HepG2 (cell line): ENCODE measurements around the gene ZSCAN21. TPM values are rescaled to one million over a fixed set of nuclear protein-coding genes. Genes with fewer than 3 reads are reported as not detected.

Experiments
- BRD4 ChIP-seq: sonication (generic); formaldehyde crosslinking; IDR thresholded peaks from 2 replicates; pipeline ENCODE4 v1.4.0; 2020; ENCODE audit warnings: missing genetic modification reagents
- GATA4 ChIP-seq: sonication (generic); IDR thresholded peaks from 2 replicates; pipeline ENCODE4 v1.6.1; 2016; ENCODE audit warnings: antibody characterized with exemption, low read depth, borderline replicate concordance
- MAFK ChIP-seq, 2 experiments: IDR thresholded peaks in 1 of 2; conservative IDR thresholded peaks in 1 of 2; 2 replicates each; pipeline ENCODE4 v1.6.1; 2011; ENCODE audit warnings: improper control_type of control experiment in 2 of 2, low read length in 2 of 2
- POLR2A ChIP-seq, 2 experiments: IDR thresholded peaks; 2 replicates each; pipeline ENCODE4 v1.6.1; 2011; ENCODE audit warnings: low read depth in 2 of 2, low read length in 2 of 2, mild to moderate bottlenecking in 1 of 2, moderate library complexity in 1 of 2; ENCODE audit not compliant: insufficient read depth in 1 of 2
- PPARG ChIP-seq: conservative IDR thresholded peaks from 2 replicates; pipeline ENCODE4 v1.6.1; 2016; ENCODE audit warnings: missing biosample characterization, missing genetic modification reagents
- RARA ChIP-seq: IDR thresholded peaks from 2 replicates; pipeline ENCODE4 v1.6.1; 2016; ENCODE audit warnings: missing genetic modification reagents, missing compliant biosample characterization
- REL ChIP-seq: sonication (generic); formaldehyde crosslinking; conservative IDR thresholded peaks from 2 replicates; pipeline ENCODE4 v1.8.0; 2022; ENCODE audit warnings: mild to moderate bottlenecking, missing genetic modification reagents, moderate library complexity
- ZBTB21 ChIP-seq: sonication (generic); formaldehyde crosslinking; IDR thresholded peaks from 2 replicates; pipeline ENCODE4 v1.4.0; 2020; ENCODE audit warnings: missing genetic modification reagents
- ZFP82 ChIP-seq: sonication (generic); formaldehyde crosslinking; IDR thresholded peaks from 2 replicates; pipeline ENCODE4 v1.5.1; 2020; ENCODE audit warnings: mild to moderate bottlenecking, missing genetic modification reagents, borderline replicate concordance
- ZNF30 ChIP-seq: sonication (generic); formaldehyde crosslinking; IDR thresholded peaks from 2 replicates; pipeline ENCODE4 v1.5.0; 2020; ENCODE audit warnings: mild to moderate bottlenecking, missing genetic modification reagents
- ZNF33B ChIP-seq: sonication (generic); formaldehyde crosslinking; IDR thresholded peaks from 2 replicates; pipeline ENCODE4 v1.5.1; 2020; ENCODE audit warnings: mild to moderate bottlenecking, missing genetic modification reagents
- ZNF460 ChIP-seq: sonication (generic); formaldehyde crosslinking; IDR thresholded peaks from 2 replicates; pipeline ENCODE4 v1.5.1; 2020; ENCODE audit warnings: missing genetic modification reagents, mild to moderate bottlenecking, borderline replicate concordance
- ZNF589 ChIP-seq: sonication (generic); formaldehyde crosslinking; conservative IDR thresholded peaks from 2 replicates; pipeline ENCODE4 v1.8.0; 2022; ENCODE audit warnings: mild to moderate bottlenecking, moderate library complexity, missing genetic modification reagents
- ZNF616 ChIP-seq: sonication (generic); formaldehyde crosslinking; IDR thresholded peaks from 2 replicates; pipeline ENCODE4 v1.5.0; 2020; ENCODE audit warnings: low read depth, mild to moderate bottlenecking, missing genetic modification reagents
- ZNF883 ChIP-seq: sonication (generic); formaldehyde crosslinking; IDR thresholded peaks from 2 replicates; pipeline ENCODE4 v1.5.1; 2020; ENCODE audit warnings: mild to moderate bottlenecking, missing genetic modification reagents; ENCODE audit errors: not compliant biosample characterization
- polyA plus RNA-seq, 8 experiments: library from polyadenylated mRNA; depleted of rRNA in 3 of 8; stranded (reverse) in 7 of 8; unstranded in 1 of 8; fragments of >200 nt; fragmentation: Illumina TruSeq in 4 of 8; extraction: Trizol in 4 of 8; gene quantifications; 2 replicates each; pipeline versions ENCODE4 v1.2.1 to v1.2.3, GENCODE V29; 2011 to 2016; ENCODE audit warnings: low read depth in 4 of 8, missing spikeins in 1 of 8, mixed read lengths in 1 of 8; ENCODE audit not compliant: insufficient read depth in 1 of 8
- total RNA-seq, 5 experiments: library from RNA; depleted of rRNA; stranded (reverse); fragments of >200 nt; fragmentation: Illumina TruSeq; extraction: Trizol; gene quantifications; 2 replicates each; pipeline ENCODE4 v1.2.3, GENCODE V29; 2016; ENCODE audit warnings: low read depth in 1 of 5
- TF ChIP-seq, protein P1 (sequence below): sonication (generic); formaldehyde crosslinking; IDR thresholded peaks from 2 replicates; pipeline ENCODE4 v1.5.0; 2020; ENCODE audit warnings: missing genetic modification reagents, mild to moderate bottlenecking, borderline replicate concordance
- TF ChIP-seq, protein P2 (sequence below): sonication (generic); formaldehyde crosslinking; IDR thresholded peaks from 2 replicates; pipeline ENCODE4 v1.4.0; 2020; ENCODE audit warnings: mild to moderate bottlenecking, missing genetic modification reagents
- TF ChIP-seq, protein P3 (sequence below): sonication (generic); formaldehyde crosslinking; IDR thresholded peaks from 2 replicates; pipeline ENCODE4 v1.5.1; 2020; ENCODE audit warnings: mild to moderate bottlenecking, missing genetic modification reagents, moderate library complexity
- TF ChIP-seq, protein P4 (sequence below): sonication (generic); formaldehyde crosslinking; IDR thresholded peaks from 2 replicates; pipeline ENCODE4 v1.8.1; 2023; ENCODE audit warnings: missing genetic modification reagents, inconsistent platforms, borderline replicate concordance
- TF ChIP-seq, protein P5 (sequence below): sonication (generic); formaldehyde crosslinking; IDR thresholded peaks from 2 replicates; pipeline ENCODE4 v1.4.0; 2020; ENCODE audit warnings: missing genetic modification reagents
- TF ChIP-seq, protein P6 (sequence below): sonication (generic); formaldehyde crosslinking; IDR thresholded peaks from 2 replicates; pipeline ENCODE4 v1.8.1; 2023; ENCODE audit warnings: mild to moderate bottlenecking, inconsistent platforms, moderate library complexity, missing genetic modification reagents, borderline replicate concordance

The ZSCAN21 gene
- total and polyA plus RNA-seq, 2 of the 13 experiments (the other 11 are each of a cell fraction or from before 2014, with no cell fraction given): 7.0 to 10.0 TPM

DNA sequence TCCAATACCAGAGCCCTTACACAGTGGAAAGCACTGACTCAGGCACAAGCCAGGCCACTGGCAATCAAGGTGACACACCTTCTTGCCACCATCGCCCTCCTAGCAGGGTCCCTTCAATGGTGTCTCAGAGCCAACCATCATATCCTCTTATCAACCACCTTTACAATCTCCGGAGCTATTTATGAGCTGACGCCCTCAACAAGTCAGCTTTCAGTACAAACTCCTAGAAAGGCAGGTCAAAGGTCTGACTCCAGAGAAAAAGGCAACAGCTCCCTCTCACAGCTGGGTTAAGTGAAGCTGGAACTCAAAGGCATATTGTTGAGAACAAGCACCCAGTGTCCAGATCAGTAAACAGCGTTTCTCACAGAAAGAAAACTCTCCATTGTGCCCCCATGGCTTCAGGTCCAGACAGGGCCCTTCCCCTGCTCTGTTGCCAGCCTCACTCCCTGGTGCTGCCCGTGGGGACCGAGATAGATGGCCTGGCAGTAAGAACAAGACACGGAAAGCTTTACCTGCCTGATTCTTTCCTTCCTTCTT lies 29.5 kb downstream of the ZSCAN21 start (continued):
- TF ChIP-seq ZNF460 (CRISPR knock-in tag) (no peak), ZFP82 (no peak), ZNF616 (CRISPR knock-in tag) (no peak), ZNF589 (CRISPR knock-in tag) (no peak), BRD4 (CRISPR knock-in tag) (no peak), PPARG (peak; percentile 88), GATA4 (no peak), MAFK (conservative IDR thresholded peaks at IDR 0.05 in 1 of 2, IDR thresholded peaks at IDR 0.05 in 1 of 2; ENCODE audit: low read length in 2 of 2) (no peak), ZNF883 (CRISPR knock-in tag) (no peak), ZNF33B (peak; percentile 54; the same call in 1 of the 2 replicates), ZNF30 (CRISPR knock-in tag) (no peak), REL (CRISPR knock-in tag) (no peak), RARA (peak; percentile 75), POLR2A (IDR thresholded peaks at IDR 0.05; ENCODE audit: insufficient read depth in 1 of 2, low read depth in 2 of 2, low read length in 2 of 2) (peak; percentile 17 to 79; a peak in 3 of 4 replicates), ZBTB21 (CRISPR knock-in tag) (no peak)
- TF ChIP-seq, protein P1, sequence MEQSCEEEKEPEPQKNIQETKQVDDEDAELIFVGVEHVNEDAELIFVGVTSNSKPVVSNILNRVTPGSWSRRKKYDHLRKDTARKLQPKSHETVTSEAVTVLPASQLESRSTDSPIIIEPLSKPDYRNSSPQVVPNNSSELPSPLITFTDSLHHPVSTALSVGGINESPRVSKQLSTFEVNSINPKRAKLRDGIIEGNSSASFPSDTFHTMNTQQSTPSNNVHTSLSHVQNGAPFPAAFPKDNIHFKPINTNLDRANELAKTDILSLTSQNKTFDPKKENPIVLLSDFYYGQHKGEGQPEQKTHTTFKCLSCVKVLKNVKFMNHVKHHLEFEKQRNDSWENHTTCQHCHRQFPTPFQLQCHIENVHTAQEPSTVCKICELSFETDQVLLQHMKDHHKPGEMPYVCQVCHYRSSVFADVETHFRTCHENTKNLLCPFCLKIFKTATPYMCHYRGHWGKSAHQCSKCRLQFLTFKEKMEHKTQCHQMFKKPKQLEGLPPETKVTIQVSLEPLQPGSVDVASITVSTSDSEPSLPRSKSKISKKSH (CRISPR knock-in tag): no peak
- TF ChIP-seq, protein P2, sequence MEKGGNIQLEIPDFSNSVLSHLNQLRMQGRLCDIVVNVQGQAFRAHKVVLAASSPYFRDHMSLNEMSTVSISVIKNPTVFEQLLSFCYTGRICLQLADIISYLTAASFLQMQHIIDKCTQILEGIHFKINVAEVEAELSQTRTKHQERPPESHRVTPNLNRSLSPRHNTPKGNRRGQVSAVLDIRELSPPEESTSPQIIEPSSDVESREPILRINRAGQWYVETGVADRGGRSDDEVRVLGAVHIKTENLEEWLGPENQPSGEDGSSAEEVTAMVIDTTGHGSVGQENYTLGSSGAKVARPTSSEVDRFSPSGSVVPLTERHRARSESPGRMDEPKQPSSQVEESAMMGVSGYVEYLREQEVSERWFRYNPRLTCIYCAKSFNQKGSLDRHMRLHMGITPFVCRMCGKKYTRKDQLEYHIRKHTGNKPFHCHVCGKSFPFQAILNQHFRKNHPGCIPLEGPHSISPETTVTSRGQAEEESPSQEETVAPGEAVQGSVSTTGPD (CRISPR knock-in tag): no peak
- TF ChIP-seq, protein P3, sequence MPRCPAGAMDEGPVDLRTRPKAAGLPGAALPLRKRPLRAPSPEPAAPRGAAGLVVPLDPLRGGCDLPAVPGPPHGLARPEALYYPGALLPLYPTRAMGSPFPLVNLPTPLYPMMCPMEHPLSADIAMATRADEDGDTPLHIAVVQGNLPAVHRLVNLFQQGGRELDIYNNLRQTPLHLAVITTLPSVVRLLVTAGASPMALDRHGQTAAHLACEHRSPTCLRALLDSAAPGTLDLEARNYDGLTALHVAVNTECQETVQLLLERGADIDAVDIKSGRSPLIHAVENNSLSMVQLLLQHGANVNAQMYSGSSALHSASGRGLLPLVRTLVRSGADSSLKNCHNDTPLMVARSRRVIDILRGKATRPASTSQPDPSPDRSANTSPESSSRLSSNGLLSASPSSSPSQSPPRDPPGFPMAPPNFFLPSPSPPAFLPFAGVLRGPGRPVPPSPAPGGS (CRISPR knock-in tag): no peak
- TF ChIP-seq, protein P4, sequence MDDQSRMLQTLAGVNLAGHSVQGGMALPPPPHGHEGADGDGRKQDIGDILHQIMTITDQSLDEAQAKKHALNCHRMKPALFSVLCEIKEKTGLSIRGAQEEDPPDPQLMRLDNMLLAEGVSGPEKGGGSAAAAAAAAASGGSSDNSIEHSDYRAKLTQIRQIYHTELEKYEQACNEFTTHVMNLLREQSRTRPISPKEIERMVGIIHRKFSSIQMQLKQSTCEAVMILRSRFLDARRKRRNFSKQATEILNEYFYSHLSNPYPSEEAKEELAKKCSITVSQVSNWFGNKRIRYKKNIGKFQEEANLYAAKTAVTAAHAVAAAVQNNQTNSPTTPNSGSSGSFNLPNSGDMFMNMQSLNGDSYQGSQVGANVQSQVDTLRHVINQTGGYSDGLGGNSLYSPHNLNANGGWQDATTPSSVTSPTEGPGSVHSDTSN: no peak
- TF ChIP-seq, protein P5, sequence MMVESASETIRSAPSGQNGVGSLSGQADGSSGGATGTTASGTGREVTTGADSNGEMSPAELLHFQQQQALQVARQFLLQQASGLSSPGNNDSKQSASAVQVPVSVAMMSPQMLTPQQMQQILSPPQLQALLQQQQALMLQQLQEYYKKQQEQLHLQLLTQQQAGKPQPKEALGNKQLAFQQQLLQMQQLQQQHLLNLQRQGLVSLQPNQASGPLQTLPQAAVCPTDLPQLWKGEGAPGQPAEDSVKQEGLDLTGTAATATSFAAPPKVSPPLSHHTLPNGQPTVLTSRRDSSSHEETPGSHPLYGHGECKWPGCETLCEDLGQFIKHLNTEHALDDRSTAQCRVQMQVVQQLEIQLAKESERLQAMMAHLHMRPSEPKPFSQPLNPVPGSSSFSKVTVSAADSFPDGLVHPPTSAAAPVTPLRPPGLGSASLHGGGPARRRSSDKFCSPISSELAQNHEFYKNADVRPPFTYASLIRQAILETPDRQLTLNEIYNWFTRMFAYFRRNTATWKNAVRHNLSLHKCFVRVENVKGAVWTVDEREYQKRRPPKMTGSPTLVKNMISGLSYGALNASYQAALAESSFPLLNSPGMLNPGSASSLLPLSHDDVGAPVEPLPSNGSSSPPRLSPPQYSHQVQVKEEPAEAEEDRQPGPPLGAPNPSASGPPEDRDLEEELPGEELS (CRISPR knock-in tag): peak; percentile 88
- TF ChIP-seq, protein P6, sequence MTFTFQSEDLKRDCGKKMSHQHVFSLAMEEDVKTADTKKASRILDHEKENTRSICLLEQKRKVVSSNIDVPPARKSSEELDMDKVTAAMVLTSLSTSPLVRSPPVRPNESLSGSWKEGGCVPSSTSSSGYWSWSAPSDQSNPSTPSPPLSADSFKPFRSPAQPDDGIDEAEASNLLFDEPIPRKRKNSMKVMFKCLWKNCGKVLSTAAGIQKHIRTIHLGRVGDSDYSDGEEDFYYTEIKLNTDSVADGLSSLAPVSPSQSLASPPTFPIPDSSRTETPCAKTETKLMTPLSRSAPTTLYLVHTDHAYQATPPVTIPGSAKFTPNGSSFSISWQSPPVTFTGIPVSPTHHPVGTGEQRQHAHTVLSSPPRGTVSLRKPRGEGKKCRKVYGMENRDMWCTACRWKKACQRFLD: no peak
